GM11168 (cell line): ENCODE data around the gene PDE1C.

ENCODE experiments used
- in situ Hi-C: fragments of 300-500 bp; cut with MboI; formaldehyde crosslinking; loops from one replicate; pipeline ENCODE4 v1.12.0; 2022; ENCODE audit warnings: low sequenced_read_pairs; ENCODE audit not compliant: unreplicated experiment

Gene PDE1C

DNA sequence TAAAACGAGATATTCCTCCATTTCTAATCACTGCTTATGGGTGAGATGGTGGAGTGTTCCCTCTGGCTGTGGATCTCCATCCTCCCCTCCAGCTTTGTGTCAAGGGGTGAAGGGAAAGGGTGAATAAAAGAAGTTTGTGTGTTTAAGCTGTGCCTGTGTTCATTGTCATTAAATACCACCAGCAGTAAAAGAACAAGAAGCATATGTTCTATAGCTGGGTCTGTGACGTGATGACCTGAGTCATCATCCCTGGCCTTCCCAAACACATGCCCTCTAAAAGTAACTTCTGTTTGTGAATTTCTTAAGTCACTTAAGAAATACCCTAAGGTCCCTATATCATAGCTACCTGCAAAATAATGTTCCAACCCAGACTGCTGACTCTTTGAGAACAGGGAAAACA, 278.3 kb downstream of the PDE1C start:
- in situ Hi-C loops: no loop called here

DNA sequence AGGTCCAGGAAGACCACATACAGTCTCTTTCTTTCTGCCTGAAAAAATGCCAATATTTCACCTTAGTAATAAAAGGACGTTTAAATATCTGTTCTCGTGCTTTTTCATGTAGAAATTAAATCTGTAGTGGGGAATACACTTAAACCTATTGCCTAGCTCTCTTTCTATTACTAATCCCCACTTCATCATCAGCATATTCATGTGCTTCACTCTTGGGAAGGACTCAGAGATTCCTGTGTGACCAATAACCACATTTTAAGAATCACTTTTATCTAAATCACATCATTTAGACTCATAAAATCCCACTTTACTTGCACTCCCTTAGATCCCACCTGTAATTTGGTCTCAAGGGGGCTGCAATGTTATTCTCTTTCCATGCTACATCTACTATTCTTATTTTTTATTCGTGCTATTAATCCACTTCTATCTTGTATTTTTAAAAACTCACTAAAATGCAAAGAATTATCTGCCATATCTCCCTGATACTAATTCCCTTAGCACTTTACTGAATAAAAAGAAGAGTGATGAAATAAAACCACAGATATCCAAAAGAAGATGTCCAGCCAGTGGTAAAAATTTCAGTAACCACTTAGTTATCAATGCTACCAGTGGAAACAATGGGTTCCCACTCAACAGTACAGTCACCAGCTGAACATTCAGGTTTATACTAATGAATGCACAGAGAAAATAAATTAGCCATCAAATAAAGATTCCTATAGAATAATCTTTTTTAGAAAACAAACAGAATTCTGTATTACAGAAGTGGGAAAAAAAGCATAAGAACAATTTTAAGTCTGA, 281.1 kb downstream of the PDE1C start:
- in situ Hi-C loops: no loop called here

DNA sequence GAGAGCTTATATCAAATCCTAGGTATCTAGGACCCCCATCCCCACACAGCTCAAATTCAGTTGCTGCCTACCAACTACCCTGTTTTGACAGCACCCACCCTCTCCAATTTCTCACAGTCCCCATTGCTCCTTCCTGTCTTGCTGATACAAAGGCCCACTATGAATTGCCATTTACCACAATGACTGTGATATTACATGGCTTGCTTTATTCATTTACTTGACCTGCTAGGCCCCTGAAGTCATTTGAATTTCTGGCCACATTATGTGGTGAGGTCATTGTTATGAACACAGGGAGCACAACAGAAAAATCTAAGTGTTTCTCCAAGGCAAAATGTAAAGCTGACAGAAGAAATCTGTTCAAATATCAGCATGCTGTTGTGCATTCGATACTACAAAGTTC, 281.8 kb downstream of the PDE1C start:
- in situ Hi-C loops: no loop called here

DNA sequence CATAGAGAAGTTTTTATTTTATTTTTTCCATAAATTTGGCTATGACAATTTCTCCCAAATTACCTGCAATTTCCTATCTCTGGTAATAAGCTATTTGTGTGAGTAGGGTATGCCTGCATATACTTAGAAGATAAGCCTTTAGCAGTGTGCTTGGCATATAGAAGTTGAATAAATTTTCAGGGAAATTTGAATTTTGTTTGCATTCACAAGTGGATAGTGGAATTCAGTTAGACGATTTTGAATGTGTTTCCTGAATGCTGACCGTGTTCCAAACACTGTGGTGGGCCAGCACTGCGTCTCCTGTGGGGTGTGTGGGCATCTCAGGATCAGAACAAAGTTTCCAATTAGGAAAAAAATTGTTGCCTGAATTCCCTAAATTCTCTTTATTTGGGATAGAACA, 283.9 kb downstream of the PDE1C start:
- in situ Hi-C loops: no loop called here

DNA sequence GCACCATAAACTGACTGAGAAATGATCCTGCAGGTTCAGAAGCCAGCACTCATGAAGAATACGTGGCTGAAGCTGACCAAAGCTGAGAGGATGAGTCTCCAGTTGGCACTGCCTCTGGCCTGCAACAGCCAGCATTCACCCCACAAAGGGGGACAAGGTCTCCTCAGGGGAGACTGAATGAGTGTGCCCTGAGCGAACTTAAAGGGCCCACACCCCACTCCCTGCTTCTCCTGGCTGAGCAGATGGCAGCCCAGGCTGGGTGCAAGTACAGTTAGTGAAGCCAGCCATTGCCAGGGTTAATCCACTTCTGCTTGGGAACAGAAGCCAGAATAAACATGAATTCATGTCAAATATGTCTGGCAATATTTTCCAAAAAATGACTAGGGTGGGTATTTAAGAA, 285.1 kb downstream of the PDE1C start:
- in situ Hi-C loops: no loop called here

DNA sequence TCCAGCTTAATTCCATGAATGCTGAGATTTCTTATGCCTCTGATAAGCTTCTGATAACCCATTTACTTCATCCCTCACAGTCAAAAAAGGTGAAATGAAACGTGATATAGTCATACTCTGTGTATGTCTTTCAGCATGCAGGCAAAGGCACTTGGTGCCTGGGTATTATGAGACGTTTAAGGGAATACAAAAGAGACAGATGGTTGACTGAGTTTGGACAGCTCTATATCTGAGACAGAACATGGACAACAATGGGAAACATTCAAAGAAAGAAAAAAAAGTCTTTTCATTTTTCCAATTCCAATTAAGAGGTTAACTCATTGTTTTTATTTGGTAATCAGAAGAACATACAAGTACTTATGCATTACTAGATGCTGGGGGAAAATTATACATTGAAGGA, 287.0 kb downstream of the PDE1C start:
- in situ Hi-C loops: no loop called here

DNA sequence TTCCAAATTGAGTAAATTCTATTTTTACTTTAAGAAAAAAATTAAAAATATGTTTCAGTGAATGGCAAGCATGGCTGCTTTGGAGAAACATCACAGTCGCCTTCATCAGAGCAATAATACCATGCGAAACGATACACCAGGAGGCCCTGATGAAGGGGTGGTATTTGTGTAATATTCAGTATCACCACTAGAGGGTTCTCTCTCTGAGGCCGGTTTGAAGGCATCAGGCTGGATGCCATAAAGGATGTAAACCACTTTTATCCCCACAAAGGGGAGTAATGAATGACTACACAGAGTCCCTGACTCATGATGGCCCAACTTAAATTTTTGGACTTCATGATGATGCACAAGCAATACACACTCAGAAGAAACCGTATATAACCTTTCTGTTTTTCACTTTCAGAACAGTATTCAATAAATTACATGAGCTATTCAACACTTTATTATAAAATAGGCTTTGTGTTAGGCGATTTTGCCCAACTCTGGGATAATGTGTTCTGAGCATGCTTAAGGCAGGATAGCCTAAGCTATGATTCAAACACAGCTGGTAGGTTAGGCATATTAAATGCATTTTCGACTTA, 287.7 kb downstream of the PDE1C start:
- in situ Hi-C loops: no loop called here

DNA sequence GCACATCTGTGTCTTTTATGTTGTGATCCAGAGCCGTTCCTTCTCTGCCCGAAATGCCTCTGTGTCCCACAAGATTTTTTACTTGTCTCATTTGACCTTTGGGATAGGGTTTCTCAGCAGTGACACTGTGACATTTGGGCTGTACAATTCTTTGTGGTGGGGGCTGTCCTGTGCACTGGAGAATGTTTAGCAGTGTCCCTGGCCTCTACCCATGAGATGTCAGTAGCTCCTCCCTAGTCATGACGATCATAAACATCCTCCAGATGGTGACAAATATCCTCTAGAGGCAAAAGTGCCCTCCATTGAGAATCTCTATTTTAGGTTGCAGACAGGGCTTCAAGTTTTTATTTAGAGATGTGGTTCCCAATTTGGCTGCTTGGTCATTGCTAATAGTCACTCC, 291.9 kb downstream of the PDE1C start:
- in situ Hi-C loops: no loop called here

DNA sequence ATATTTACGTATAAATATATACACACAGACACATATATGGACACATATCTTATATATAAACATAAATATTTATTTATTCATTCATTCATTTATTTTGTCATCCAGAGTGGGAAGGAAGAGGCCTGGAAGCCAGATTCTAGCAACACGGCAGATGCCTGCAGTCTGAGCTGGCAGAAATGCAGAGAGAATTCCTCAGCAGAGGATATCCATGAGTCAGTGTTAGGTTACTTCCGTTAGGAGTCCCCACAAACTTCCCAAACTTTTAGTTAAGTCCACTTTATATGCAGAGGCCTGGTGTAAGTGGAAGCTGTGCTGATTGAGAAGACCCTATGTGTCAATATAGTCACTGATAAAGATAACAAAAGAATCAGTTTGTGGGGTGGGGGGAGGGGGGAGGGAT, 293.6 kb downstream of the PDE1C start:
- in situ Hi-C loops: no loop called here

DNA sequence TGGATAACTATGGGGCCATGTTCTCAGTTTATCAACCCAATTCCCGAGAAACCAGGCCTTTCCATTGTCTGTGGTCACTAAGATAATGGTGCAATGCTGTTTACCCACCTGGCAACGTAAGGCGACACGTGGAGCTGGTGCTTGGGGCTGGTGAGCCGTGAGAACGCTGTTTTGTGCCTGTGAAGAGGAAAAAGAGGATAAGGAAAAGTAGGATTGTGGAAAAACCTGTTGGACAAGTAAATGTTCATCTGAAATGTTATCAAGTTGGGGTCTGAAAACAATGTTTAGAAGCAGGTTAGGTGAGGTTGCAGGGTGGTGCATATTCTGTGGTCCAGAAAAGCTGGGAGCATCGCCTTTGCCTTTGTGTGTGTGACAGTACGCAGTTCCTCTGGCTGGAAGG, 294.7 kb downstream of the PDE1C start:
- in situ Hi-C loops: no loop called here

DNA sequence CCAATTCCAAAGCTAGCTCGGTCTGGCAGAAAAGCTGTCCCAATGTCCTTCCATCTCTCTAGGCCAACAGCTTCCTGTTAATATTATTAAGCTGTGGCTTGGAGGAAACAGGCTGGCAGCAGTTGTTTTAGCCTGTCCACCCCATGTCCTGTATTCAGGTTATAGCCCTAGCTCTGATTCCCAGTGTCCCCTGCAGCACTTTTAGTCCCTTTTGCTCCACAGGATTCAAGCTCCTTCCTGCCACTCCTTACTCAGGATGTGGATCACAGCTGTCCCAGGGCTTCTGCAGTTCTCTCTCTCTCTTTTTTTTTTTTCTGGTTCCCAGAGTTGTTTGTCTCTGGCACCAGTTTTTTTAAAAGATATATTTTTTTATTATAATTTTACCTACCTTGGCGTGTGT, 298.0 kb downstream of the PDE1C start:
- in situ Hi-C loops: no loop called here

DNA sequence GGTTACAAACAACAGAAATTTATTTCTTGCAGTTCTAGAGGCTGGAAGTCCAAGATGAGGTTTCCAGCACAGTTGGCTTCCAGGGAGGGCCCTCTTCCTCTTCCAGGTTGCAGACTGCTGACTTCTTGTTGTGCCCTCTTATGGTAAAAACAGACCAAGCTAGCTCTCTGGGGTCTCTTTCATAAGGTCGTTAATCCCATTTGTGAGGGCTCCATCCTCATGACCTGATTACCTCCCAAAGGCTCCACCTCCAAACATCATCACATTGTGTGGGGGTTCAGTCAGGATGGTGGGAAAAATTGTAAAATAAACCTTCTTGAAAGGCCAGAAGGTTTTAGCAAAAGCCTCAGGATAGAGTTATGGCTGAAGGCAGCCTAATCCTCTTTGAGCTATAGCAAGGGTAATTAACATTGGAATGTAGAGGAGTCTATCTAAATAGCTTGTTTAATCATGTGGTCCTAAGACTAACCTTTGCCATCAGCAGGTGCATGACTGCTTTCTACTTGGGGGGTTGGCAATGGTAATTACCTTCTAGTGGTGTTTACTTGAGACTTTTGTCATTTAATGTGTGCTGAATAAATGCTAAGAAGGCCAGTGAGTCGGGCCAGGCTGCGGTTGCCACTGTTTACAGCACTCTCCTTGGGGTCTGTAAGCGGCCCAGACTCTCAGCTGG, 302.4 kb downstream of the PDE1C start:
- in situ Hi-C loops: no loop called here

DNA sequence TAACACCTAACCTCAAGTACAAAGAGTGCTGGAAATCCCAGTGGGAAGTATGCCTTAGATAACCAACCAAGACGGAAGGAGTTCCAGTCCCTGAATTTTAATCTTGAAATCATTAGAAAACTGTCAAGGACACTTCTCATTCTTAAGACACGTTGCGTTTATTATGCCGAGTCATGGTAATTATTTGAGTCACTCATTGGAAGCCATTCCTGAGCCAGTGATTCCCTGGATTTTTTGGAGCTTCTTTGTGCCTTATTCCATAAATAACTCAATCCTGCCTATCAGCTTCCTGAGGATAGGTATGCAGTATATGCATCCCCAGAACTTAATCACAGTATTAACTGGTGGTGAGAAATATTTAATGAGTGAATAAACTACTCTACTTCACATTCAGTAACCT, 305.7 kb downstream of the PDE1C start:
- in situ Hi-C loops: no loop called here

DNA sequence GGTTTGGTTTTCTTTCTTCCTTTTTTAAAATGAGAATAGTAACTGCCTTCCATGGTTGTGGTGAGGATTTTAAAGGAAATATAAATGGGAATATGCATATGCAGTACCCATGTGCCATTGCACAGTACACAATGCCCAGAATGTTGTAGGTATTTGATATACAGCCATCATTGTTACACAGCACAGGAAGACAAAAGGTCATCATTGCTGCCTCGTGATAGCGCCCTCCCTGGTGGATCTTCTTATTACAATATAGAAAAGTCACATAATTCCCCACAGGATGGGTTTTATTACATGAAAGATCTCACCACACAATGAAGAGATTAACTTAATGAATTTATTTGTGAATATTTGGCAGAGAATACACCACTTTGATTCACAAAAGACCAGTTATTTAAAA, 306.7 kb downstream of the PDE1C start:
- in situ Hi-C loops: no loop called here

DNA sequence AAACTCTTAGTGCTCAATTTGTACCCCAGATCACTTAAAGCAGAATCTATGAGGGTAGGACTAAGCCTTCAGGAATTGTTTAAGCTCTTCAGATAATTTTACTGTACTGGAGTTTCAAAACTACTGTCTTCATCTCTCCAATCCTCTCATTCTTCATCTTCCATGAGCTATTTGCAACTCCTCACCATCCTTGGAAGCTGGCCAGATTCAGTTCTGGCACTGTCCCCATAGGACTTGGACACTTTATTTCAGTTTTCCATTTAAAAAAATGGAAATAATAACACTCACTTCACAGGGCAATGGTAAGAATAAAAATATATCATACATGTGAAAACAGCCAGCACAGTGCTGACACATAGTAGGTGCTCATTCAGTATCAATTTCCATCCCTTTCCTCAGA, 308.6 kb downstream of the PDE1C start:
- in situ Hi-C loops: no loop called here

DNA sequence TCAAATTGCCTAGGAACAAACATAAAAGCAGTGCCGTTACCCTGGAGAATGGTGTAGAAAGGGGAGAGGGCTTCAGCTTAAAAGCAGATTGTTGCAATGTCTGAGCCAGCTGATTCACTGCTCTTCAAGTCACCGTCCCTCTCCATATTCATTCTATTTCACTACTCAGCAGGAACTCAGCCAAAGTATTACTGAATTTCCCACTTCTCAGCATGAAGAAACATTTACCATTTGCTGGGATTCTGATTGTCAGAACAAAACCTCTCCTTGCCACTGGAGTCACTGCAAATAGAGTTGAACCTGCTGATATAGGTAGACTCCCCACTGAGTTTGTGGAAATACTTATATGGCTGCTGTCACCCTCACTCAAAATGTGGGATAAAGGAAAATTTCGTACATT, 311.5 kb downstream of the PDE1C start:
- in situ Hi-C loops: no loop called here

DNA sequence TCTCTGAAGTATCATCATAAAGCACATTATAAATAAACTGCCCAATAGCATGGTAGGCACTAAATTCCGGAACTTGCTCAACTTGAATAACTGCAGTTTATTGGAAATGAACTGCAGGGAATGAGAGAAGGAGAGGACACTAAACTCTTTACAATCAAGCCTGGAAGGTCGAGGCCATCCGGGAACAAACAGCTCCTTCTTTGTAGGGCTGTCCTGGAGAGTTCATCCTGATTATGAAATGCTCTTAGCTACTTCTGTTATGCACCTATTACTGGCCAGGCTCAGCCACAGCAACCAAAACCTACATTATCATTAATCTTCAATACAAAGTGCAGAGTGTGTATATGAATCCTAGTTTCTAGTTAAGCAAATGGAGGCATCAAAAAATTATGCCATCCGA, 318.5 kb downstream of the PDE1C start:
- in situ Hi-C loops: no loop called here

DNA sequence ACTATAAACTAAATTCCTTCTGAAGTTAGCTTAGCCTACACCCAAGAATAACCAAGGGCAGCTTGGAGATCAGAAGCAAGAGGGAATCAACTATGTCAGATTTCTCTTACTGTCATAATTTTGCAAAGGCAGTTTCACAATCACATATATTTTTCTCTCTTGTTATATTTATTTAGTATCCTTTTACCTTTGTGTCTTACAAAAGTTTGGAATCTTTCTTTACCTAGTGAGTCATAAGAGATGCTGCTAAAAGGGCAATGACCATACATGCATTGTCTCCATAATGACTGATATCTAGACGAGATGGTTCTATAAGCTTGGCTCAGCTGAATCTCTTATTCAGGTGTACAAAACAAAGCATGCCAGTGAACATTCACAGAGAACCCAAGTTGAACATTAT, 322.1 kb downstream of the PDE1C start:
- in situ Hi-C loops: loop anchor here (10.0 to 25.0 kb wide), 2 partner anchors 457 to 589 kb away; no protein-coding TSS in a partner anchor

DNA sequence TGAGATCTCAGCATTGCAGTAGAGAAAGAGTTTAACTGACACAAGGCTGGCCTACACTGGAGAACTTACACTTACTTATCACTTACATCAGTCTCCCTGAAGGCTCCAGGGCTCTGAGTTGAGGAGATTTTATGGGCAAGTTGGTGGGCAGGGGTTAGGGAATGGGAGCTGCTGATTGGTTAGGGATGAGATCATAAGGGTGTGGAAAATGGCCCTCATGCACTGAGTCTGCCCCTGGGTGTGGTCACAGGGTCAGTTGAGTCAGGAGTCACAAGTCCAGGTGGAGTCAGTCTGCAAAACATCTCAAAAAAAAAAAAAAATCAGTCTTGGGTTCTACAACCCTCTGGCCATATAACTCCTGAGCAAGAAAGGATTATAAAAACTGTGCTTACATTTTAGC, 322.7 kb downstream of the PDE1C start:
- in situ Hi-C loops: loop anchor here (10.0 to 25.0 kb wide), 2 partner anchors 457 to 590 kb away; no protein-coding TSS in a partner anchor

DNA sequence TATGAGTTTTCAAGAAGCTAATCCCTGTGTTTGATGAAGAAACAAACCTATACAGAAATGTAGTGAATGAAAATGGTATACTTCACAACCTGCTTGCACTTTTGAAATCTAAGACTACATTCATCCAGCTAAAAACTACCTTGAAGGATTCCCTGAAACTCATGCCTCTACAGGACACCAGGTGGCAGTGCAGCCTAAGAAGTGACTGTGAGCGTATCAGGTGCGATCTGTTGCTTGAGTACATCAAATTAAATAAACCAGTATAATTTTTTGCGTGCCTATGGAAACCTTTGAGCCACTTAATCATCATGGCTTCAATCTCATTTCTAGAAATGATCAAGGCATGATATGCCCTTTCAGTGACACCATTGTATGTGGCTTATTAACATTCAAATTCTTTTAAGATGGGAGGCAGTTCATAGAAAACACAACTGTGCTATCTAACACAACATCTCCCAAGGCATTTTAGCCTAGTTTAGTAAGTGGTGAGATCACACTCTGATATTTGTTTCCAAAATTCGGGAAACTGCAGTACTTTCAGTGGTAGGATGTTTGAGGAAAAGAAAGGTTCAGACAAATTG, 325.8 kb downstream of the PDE1C start:
- in situ Hi-C loops: loop anchor here (10.0 to 25.0 kb wide), 2 partner anchors 460 to 593 kb away; no protein-coding TSS in a partner anchor

DNA sequence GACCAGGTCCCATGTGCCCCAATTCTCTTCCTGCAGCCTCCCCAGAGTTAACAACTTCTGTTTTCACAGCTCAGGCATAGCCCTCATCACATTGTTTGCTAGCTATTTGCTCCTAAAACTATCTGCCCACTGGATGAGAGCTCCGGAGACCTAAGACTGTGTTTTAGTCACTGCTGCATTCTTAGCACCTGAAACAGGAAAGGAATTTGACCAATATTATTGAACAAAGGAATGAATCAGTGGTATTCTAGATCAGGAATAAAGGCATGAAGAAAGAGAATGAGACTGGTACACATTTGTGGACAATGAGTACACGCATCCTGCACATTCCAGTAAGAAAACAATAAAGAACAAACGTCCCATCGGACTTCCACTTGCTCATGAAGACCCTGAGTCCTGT, 328.4 kb downstream of the PDE1C start:
- in situ Hi-C loops: loop anchor here (10.0 to 25.0 kb wide), 2 partner anchors 463 to 595 kb away; no protein-coding TSS in a partner anchor
